ENCODE measurements around the gene PPFIBP1.

Gene PPFIBP1

DNA sequence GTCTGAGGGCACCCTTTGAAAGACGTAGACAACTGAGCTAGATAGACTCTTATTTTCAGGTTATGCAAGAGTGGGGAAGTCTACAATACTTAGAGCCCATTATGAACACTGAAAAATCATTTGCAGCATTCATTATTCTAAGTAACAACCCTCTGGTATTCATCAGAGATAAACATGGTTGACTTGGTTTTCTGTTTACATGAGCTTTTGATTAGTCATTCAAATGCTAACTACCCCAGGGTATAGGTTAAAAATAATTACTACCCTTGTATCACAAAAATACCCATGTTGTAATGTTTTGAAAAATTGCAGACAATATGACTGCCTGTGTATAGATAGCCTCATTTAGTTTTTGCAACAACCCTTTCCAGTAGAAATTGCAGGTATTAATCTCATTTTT lies 78.5 kb downstream of the PPFIBP1 start:
- no peak overlapping the region for H3K4me3 ChIP-seq (replicated peaks in 1 of 2; ENCODE audit: low read depth in 2 of 2, low read length in 2 of 2)
- no peak for DNase-seq (ENCODE audit: low read depth in 2 of 2)
- TF ChIP-seq, protein P1, sequence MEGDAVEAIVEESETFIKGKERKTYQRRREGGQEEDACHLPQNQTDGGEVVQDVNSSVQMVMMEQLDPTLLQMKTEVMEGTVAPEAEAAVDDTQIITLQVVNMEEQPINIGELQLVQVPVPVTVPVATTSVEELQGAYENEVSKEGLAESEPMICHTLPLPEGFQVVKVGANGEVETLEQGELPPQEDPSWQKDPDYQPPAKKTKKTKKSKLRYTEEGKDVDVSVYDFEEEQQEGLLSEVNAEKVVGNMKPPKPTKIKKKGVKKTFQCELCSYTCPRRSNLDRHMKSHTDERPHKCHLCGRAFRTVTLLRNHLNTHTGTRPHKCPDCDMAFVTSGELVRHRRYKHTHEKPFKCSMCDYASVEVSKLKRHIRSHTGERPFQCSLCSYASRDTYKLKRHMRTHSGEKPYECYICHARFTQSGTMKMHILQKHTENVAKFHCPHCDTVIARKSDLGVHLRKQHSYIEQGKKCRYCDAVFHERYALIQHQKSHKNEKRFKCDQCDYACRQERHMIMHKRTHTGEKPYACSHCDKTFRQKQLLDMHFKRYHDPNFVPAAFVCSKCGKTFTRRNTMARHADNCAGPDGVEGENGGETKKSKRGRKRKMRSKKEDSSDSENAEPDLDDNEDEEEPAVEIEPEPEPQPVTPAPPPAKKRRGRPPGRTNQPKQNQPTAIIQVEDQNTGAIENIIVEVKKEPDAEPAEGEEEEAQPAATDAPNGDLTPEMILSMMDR (IDR thresholded peaks at IDR 0.05; ENCODE audit: low read depth, low read length) = no peak

DNA sequence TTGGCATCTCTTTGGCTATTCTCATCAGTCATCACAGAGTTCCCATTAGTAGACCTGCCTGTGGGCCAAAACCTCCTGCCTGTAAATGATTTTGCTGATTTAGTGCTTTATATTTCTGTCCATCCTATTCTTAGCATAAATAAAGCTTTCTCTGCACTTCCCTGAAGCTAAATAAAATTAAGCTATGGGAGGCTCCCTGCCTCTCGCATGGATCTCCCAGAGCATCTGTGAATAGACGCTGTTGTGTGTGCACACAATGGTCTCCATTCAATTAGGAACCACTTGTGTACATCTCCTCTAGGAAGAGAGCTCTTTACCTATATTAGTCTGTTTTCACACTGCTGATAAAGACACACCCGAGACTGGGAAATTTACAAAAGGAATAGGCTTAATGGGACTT lies 80.4 kb downstream of the PPFIBP1 start:
- TF ChIP-seq, protein P1 (IDR thresholded peaks at IDR 0.05; ENCODE audit: low read depth, low read length) = no peak
- no peak for DNase-seq (ENCODE audit: low read depth in 2 of 2)
- no peak overlapping the region for H3K4me3 ChIP-seq (replicated peaks in 1 of 2; ENCODE audit: low read depth in 2 of 2, low read length in 2 of 2)

DNA sequence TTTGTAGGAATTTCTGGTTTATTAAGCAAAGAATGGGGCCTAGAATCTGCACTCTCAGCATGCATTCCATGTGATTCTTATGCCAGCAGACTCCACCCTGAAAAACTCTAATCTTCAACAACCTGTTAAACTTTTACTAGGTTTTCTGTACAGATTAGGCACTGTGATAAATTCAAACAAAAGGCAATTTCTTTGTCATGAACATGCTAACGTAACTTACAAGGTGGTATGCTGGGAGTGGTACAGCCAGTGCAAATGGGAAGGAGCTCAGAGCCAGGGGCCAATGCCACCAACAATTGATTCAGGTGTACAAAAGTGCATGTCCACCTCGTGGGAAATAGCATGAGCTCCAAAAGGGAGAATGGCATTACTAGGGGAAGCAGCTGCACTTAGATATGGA lies 83.0 kb downstream of the PPFIBP1 start:
- TF ChIP-seq, protein P1 (IDR thresholded peaks at IDR 0.05; ENCODE audit: low read depth, low read length) = no peak
- H3K4me3 ChIP-seq (replicated peaks in 1 of 2; ENCODE audit: low read depth in 2 of 2, low read length in 2 of 2) = no peak overlapping the region
- no peak for DNase-seq (ENCODE audit: low read depth in 2 of 2)

DNA sequence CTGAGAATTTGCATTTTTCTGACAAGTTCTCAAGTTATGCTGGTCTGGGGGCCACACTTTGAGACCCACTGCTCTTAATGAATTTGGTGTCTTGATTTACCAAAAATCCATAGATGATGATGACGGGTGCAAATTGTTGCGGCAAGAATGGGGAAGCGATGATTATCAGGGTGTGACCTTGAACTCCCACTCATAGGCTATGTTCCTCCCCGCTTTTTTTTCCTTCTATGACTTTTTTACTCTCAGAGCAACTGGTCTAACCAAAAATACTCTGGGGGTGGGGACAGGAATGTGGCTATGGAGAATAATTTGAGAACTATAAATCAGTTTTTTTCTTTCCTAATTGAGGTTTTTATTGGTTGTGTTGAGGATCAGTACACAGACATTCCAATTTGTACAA lies 83.6 kb downstream of the PPFIBP1 start:
- no peak overlapping the region for H3K4me3 ChIP-seq (replicated peaks in 1 of 2; ENCODE audit: low read depth in 2 of 2, low read length in 2 of 2)
- no peak for DNase-seq (ENCODE audit: low read depth in 2 of 2)
- TF ChIP-seq, protein P1 (IDR thresholded peaks at IDR 0.05; ENCODE audit: low read depth, low read length) = no peak

DNA sequence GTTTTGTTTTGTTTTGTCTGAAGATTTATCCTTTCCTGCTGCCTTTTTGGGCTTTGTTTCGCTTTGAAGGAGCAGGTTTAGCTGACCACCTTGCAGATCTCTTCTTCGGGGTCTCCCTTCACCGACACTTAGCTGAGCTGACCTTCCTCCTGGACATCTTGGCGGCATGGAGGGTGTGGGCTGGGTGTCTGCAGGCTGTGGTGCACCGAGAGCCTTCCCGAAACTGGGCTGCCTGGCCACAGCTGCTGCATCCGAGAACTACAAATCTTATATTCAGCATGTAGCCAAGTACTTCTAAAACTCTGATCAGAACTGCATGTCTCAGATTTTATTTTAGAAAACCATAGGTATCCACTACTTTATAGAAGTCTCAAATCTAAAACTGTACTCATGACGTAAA lies 84.9 kb downstream of the PPFIBP1 start:
- TF ChIP-seq, protein P1 (IDR thresholded peaks at IDR 0.05; ENCODE audit: low read depth, low read length) = no peak
- no peak for DNase-seq (ENCODE audit: low read depth in 2 of 2)
- peak overlapping the region in 1 of 2 donors; percentile 27 for H3K4me3 ChIP-seq (replicated peaks in 1 of 2; ENCODE audit: low read depth in 2 of 2, low read length in 2 of 2)

DNA sequence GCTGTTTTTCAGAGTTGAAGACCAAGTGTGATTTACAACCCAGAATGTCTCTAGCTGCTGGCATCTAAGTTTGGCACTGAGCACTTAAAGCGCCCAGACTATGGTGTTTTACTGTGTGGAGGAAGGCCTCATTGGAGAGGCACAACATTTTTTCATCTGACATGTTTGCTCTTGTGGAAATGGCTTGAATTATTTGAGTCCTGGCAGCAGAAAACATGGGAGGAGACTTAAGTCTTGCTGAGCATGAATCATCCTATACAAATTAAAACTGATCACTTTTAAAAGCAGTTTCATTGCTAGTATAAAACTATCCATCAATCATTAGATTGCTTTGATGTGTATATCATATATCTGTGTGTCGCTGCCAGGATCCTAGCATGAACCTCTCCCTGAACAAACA lies 86.4 kb downstream of the PPFIBP1 start:
- TF ChIP-seq, protein P1 (IDR thresholded peaks at IDR 0.05; ENCODE audit: low read depth, low read length) = no peak
- no peak overlapping the region for H3K4me3 ChIP-seq (replicated peaks in 1 of 2; ENCODE audit: low read depth in 2 of 2, low read length in 2 of 2)
- DNase-seq (ENCODE audit: low read depth in 2 of 2) = peak; percentile 53 to 67

DNA sequence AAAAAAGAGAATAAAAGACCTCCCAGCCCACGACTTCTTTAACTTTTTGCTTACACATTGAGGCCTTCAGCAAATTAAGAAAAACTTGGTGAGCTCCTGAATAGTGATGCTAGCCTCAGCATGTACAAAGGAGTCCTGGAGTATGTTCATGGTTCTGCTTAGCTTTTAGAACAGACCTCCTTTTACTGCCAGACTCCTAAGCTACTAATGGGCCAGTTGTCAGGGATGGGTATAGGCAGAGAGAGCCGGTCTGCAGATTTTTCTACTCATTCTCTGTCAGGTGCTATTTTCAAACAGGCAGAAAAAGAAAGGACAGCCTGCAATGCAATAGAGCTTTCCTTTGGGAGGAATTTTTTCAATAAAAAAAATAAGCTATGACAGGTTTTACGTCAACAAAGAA lies 90.4 kb downstream of the PPFIBP1 start:
- no peak for DNase-seq (ENCODE audit: low read depth in 2 of 2)
- TF ChIP-seq, protein P1 (IDR thresholded peaks at IDR 0.05; ENCODE audit: low read depth, low read length) = no peak
- no peak overlapping the region for H3K4me3 ChIP-seq (replicated peaks in 1 of 2; ENCODE audit: low read depth in 2 of 2, low read length in 2 of 2)

All from cardiac fibroblast (primary cell).